HepG2 (cell line): ENCODE measurements around the gene A3GALT2.

Source experiments
- FOXJ3 ChIP-seq: sonication (generic); formaldehyde crosslinking; IDR thresholded peaks from 2 replicates; pipeline ENCODE4 v1.4.0; 2020; ENCODE audit warnings: missing genetic modification reagents, mild to moderate bottlenecking, borderline replicate concordance
- HCFC1 ChIP-seq: fragments of 150-350 bp; IDR thresholded peaks from 2 replicates; pipeline ENCODE4 v1.6.1; 2014; ENCODE audit warnings: low read depth, low read length
- HOXA5 ChIP-seq: sonication (generic); formaldehyde crosslinking; IDR thresholded peaks from 2 replicates; pipeline ENCODE4 v1.4.0; 2020; ENCODE audit warnings: missing genetic modification reagents
- KDM4B ChIP-seq: sonication (generic); formaldehyde crosslinking; IDR thresholded peaks from 2 replicates; pipeline ENCODE4 v1.4.0; 2020; ENCODE audit warnings: missing genetic modification reagents
- PHF8 ChIP-seq: sonication (generic); formaldehyde crosslinking; IDR thresholded peaks from 2 replicates; pipeline ENCODE4 v1.5.0; 2020; ENCODE audit warnings: missing genetic modification reagents
- POLR2AphosphoS5 ChIP-seq: IDR thresholded peaks from 2 replicates; pipeline ENCODE4 v1.6.1; 2012; ENCODE audit warnings: low read depth, low read length
- RBM39 ChIP-seq: fragments of 200-400 bp; formaldehyde crosslinking; IDR thresholded peaks from one replicate; pipeline ENCODE4 v1.6.1; 2018; ENCODE audit warnings: antibody characterized with exemption, mild to moderate bottlenecking, low read depth, low read length; ENCODE audit not compliant: poor library complexity, severe bottlenecking
- SMAD3 ChIP-seq: sonication (generic); formaldehyde crosslinking; IDR thresholded peaks from 2 replicates; pipeline ENCODE4 v1.4.0; 2020; ENCODE audit warnings: missing genetic modification reagents
- SUZ12 ChIP-seq: fragments of 150-350 bp; IDR thresholded peaks from 2 replicates; pipeline ENCODE4 v1.6.1; 2014; ENCODE audit warnings: low read depth, low read length
- ZNF274 ChIP-seq: sonication (generic); formaldehyde crosslinking; IDR thresholded peaks from 2 replicates; pipeline ENCODE4 v1.5.1; 2020; ENCODE audit warnings: mild to moderate bottlenecking, missing genetic modification reagents
- TF ChIP-seq, protein P1 (sequence below): sonication (generic); formaldehyde crosslinking; IDR thresholded peaks from 2 replicates; pipeline ENCODE4 v1.5.0; 2020; ENCODE audit warnings: mild to moderate bottlenecking, missing genetic modification reagents, moderate library complexity
- TF ChIP-seq, protein P2 (sequence below): IDR thresholded peaks from 2 replicates; pipeline ENCODE4 v1.6.1; 2016

DNA sequence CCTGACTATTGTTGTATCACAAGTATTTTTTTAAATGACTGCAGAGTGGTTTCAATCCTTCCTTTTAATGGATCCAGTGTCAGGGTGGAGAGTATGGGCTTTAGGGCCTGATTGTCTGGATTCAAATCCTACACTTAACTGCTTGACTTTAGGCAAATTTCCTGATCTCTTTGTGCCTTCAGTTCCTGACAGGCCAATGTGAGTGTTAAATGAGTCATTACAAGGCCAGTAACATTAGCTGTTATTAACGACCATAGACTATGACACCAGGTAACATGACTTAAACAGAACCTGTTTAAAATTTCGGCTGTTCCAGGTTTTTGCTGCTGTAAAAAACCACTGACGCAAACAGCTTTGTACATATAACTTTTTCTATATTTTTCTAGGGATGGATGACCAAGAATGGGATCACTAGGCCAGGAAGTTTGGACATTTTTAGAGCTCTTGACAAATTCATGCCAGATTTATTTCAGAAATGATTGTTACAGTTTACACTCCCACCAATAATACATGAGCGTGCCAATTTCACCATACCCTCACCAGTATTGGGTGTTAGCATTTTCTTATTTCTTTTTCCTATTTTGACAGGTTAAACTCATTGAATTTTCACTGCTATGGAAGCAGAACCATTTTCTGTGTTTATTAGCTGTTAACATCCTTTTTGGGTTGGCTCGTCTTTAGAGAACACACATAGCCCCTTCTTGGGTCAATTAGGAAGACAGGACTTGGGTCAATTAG lies 53.3 kb downstream of the A3GALT2 start:
- TF ChIP-seq, protein P1, sequence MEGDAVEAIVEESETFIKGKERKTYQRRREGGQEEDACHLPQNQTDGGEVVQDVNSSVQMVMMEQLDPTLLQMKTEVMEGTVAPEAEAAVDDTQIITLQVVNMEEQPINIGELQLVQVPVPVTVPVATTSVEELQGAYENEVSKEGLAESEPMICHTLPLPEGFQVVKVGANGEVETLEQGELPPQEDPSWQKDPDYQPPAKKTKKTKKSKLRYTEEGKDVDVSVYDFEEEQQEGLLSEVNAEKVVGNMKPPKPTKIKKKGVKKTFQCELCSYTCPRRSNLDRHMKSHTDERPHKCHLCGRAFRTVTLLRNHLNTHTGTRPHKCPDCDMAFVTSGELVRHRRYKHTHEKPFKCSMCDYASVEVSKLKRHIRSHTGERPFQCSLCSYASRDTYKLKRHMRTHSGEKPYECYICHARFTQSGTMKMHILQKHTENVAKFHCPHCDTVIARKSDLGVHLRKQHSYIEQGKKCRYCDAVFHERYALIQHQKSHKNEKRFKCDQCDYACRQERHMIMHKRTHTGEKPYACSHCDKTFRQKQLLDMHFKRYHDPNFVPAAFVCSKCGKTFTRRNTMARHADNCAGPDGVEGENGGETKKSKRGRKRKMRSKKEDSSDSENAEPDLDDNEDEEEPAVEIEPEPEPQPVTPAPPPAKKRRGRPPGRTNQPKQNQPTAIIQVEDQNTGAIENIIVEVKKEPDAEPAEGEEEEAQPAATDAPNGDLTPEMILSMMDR (CRISPR knock-in tag) = no peak
- TF ChIP-seq HOXA5 (CRISPR knock-in tag) (no peak), PHF8 (CRISPR knock-in tag) (no peak), KDM4B (CRISPR knock-in tag) (no peak), HCFC1 (no peak), FOXJ3 (no peak), ZNF274 (CRISPR knock-in tag) (no peak), SMAD3 (CRISPR knock-in tag) (no peak), SUZ12 (no peak), POLR2AphosphoS5 (no peak), RBM39 (no peak)
- TF ChIP-seq, protein P2, sequence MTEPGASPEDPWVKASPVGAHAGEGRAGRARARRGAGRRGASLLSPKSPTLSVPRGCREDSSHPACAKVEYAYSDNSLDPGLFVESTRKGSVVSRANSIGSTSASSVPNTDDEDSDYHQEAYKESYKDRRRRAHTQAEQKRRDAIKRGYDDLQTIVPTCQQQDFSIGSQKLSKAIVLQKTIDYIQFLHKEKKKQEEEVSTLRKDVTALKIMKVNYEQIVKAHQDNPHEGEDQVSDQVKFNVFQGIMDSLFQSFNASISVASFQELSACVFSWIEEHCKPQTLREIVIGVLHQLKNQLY = no peak
